Peyer's patch (tissue), 4 donors: ENCODE measurements around the gene UIMC1. TPM values are rescaled to one million over a fixed set of nuclear protein-coding genes. Genes with fewer than 3 reads are reported as not detected.

Source experiments
- DNase-seq, 3 donors: peaks; one replicate each; pipeline ENCODE4 v3.0.0-alpha.2; 2017 to 2019
- H3K27ac ChIP-seq, 4 donors: fragments of 200-600 bp; sonication (generic); one replicate each; pipeline ENCODE4 v1.5.1; 2016 to 2019
- H3K27me3 ChIP-seq, 2 donors: fragments of 200-600 bp; sonication (generic); one replicate each; pipeline ENCODE4 v1.5.1; 2019
- H3K36me3 ChIP-seq, 3 donors: fragments of 200-600 bp; sonication (generic); one replicate each; pipeline ENCODE4 v1.5.1; 2016 to 2019
- H3K4me1 ChIP-seq, 4 donors: fragments of 200-600 bp; sonication (generic); one replicate each; pipeline ENCODE4 v1.5.1; 2016 to 2019
- H3K4me3 ChIP-seq, 4 donors: fragments of 200-600 bp; sonication (generic); 1 replicate in 3 of 4; 2 replicates in 1 of 4; pipeline ENCODE4 v1.5.1; 2016 to 2019; ENCODE audit warnings: mild to moderate bottlenecking in 1 of 4
- H3K9me3 ChIP-seq, 4 donors: fragments of 200-600 bp; sonication (generic); one replicate each; pipeline ENCODE4 v1.5.1; 2016 to 2019; ENCODE audit warnings: mild to moderate bottlenecking in 1 of 4
- POLR2A ChIP-seq, 2 donors: fragments of 450-650 bp; IDR thresholded peaks; one replicate each; pipeline ENCODE4 v1.5.1; 2017; ENCODE audit warnings: antibody characterized with exemption in 2 of 2, mild to moderate bottlenecking in 2 of 2, moderate library complexity in 2 of 2
- total RNA-seq, 4 donors: library from RNA; depleted of rRNA; stranded (reverse); fragments of >200 nt; gene quantifications; one replicate each; pipeline ENCODE4 v1.1.0, GENCODE V29; 2016
- TF ChIP-seq, protein P1 (sequence below), 6 experiments: fragments of 450-650 bp in 4 of 6; fragments of 200-600 bp in 2 of 6; sonication (generic) in 1 of 6; IDR thresholded peaks; one replicate each; pipeline ENCODE4 v1.5.1; 2017 to 2019; ENCODE audit warnings: antibody characterized with exemption in 6 of 6, mild to moderate bottlenecking in 3 of 6, moderate library complexity in 1 of 6

UIMC1 gene
- total RNA-seq, 4 donors from 2014 or later: 22.4 to 111 (median 41.3) TPM

- Histone ChIP-seq H3K4me3 (no peak overlapping the region), H3K9me3 (no peaks in the 10 kb centered on the region), H3K27me3 (no peaks in the 10 kb centered on the region), H3K27ac (no peak overlapping the region), H3K4me1 (no peaks in the 10 kb centered on the region), H3K36me3 (peaks cover 0 to 35% (median 0%) of the 10 kb centered on the region in 3 donors)
- TF ChIP-seq POLR2A (IDR thresholded peaks at IDR 0.05): no peak
- TF ChIP-seq, protein P1, sequence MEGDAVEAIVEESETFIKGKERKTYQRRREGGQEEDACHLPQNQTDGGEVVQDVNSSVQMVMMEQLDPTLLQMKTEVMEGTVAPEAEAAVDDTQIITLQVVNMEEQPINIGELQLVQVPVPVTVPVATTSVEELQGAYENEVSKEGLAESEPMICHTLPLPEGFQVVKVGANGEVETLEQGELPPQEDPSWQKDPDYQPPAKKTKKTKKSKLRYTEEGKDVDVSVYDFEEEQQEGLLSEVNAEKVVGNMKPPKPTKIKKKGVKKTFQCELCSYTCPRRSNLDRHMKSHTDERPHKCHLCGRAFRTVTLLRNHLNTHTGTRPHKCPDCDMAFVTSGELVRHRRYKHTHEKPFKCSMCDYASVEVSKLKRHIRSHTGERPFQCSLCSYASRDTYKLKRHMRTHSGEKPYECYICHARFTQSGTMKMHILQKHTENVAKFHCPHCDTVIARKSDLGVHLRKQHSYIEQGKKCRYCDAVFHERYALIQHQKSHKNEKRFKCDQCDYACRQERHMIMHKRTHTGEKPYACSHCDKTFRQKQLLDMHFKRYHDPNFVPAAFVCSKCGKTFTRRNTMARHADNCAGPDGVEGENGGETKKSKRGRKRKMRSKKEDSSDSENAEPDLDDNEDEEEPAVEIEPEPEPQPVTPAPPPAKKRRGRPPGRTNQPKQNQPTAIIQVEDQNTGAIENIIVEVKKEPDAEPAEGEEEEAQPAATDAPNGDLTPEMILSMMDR (IDR thresholded peaks at IDR 0.05): no peak
- DNase-seq: no peak
Observed at GRCh38 chr5:176912115-176912514, 94.5 kb downstream of the UIMC1 start.

GRCh38 chr5:176908675-176909368 lies 97.8 kb downstream of the UIMC1 start:
- Histone ChIP-seq H3K27ac (no peak overlapping the region), H3K36me3 (peaks cover 0 to 61% (median 0%) of the 10 kb centered on the region in 3 donors), H3K4me1 (no peaks in the 10 kb centered on the region), H3K27me3 (no peaks in the 10 kb centered on the region), H3K9me3 (no peaks in the 10 kb centered on the region), H3K4me3 (no peak overlapping the region)
- no peak for DNase-seq
- TF ChIP-seq POLR2A (IDR thresholded peaks at IDR 0.05): no peak
- TF ChIP-seq, protein P1 (IDR thresholded peaks at IDR 0.05): no peak

GRCh38 chr5:176906796-176907195 lies 99.8 kb downstream of the UIMC1 start:
- Histone ChIP-seq H3K9me3 (no peaks in the 10 kb centered on the region), H3K4me1 (no peaks in the 10 kb centered on the region), H3K27me3 (no peaks in the 10 kb centered on the region), H3K4me3 (no peak overlapping the region), H3K36me3 (peaks cover 0 to 66% (median 0%) of the 10 kb centered on the region in 3 donors), H3K27ac (no peak overlapping the region)
- DNase-seq: no peak
- TF ChIP-seq POLR2A (IDR thresholded peaks at IDR 0.05): no peak
- TF ChIP-seq, protein P1 (IDR thresholded peaks at IDR 0.05): no peak

DNA sequence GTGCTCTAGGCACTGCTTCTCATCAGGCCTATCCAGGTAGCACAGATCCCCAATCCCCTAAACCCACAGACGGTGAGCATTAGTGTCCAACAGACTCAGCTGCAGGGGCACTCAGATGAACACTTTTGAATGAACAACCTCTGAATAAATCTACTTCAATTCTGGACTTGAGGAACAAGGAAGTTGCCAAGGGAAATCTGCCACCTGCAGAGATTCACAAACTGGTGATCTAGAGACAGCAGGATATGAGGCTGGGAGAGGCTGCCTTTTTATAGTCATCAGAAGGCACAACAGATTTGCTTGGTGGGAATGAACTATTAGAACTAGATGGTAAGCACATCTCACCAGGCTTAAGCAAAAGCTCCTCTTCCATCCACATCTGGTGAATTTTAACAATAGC lies 100.5 kb downstream of the UIMC1 start:
- Histone ChIP-seq H3K9me3 (no peaks in the 10 kb centered on the region), H3K36me3 (peaks cover 0 to 66% (median 0%) of the 10 kb centered on the region in 3 donors), H3K27ac (no peak overlapping the region), H3K27me3 (no peaks in the 10 kb centered on the region), H3K4me1 (no peaks in the 10 kb centered on the region), H3K4me3 (no peak overlapping the region)
- DNase-seq: no peak
- no peak for TF ChIP-seq POLR2A (IDR thresholded peaks at IDR 0.05)
- TF ChIP-seq, protein P1 (IDR thresholded peaks at IDR 0.05): no peak

DNA sequence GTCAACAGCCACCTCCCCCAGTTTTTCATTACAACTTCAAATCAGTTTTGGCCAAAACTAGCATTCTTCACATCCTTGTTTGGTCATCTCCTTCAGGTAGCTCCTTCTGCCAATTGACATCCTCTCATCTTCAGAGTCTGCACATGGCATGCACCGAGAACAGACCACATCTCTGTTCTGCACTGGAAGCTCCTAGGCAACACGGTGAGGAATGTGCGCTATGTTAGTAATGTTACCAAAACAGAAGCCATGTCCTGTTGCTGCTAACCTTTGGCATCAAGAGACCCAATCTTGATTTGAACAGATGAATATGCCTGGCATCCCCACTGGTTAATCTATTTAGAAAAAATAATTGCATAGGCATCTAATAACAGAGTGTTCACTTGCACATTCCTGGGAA lies 102.3 kb downstream of the UIMC1 start:
- Histone ChIP-seq H3K9me3 (no peaks in the 10 kb centered on the region), H3K4me3 (no peak overlapping the region), H3K27ac (no peak overlapping the region), H3K27me3 (no peaks in the 10 kb centered on the region), H3K4me1 (no peaks in the 10 kb centered on the region), H3K36me3 (peaks cover 0 to 56% (median 0%) of the 10 kb centered on the region in 3 donors)
- DNase-seq: no peak
- TF ChIP-seq, protein P1 (IDR thresholded peaks at IDR 0.05): no peak
- no peak for TF ChIP-seq POLR2A (IDR thresholded peaks at IDR 0.05)
